Measurements from ENCODE around the gene EXOC4.

Gene EXOC4

DNA sequence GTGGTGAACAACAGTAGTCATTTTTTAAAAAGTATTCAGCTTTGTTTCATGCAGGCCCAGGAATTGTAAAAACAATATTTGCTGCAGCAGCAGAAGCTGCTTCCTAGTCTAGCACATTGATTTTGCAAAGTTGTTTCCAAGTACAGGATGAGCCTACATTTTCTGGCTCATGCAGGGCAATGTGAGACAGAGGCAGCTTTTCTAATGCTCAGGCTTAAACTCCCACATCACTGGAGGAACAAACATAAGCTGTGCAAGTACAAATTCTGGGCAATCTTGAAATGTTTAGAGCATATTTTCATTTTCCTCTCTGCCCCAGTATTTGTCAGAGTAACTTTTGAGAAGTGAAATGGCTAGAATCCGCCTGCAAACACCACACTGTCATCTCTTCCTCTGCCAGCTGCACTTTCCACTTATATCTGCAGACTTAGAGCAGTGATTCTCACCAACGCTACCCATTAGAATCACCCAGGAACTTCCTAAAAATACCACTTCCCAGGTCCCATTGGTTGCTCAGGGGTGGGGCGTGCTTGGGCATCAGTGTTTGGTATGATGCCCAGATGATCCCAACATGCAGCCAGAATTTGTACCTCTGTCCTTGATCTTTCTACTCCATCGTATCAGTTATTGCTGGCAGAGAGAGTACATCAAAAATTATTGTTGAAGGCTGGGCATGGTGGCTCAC is 570.1 kb downstream of the EXOC4 start:
- Histone ChIP-seq H3K79me2 (ENCODE audit: insufficient read depth, low read length) (no peaks in the 10 kb centered on the region), H4K20me1 (ENCODE audit: insufficient read depth, low read length) (no peaks in the 10 kb centered on the region), H3K27me3 (ENCODE audit: insufficient read depth, low read length) (no peaks in the 10 kb centered on the region), H3K4me3 (ENCODE audit: low read depth, low read length, poor library complexity, severe bottlenecking) (no peak overlapping the region), H3K36me3 (ENCODE audit: insufficient read depth, low read length) (no peaks in the 10 kb centered on the region), H3F3A (ENCODE audit: insufficient read depth, low read length) (no peaks in the 10 kb centered on the region), H3K4me2 (ENCODE audit: low read length) (no peak overlapping the region), H3K4me1 (ENCODE audit: insufficient read depth, low read length, severe bottlenecking) (no peaks in the 10 kb centered on the region), H3K27ac (ENCODE audit: low read depth, low read length, poor library complexity, severe bottlenecking) (no peak overlapping the region), H3K9me2 (ENCODE audit: low read depth, low read length) (no peaks in the 10 kb centered on the region), H3K9ac (ENCODE audit: low read length) (no peak overlapping the region), H3K9me3 (ENCODE audit: low read length) (no peaks in the 10 kb centered on the region), H2AFZ (ENCODE audit: low read length) (no peak overlapping the region)
- TF ChIP-seq, protein P1, sequence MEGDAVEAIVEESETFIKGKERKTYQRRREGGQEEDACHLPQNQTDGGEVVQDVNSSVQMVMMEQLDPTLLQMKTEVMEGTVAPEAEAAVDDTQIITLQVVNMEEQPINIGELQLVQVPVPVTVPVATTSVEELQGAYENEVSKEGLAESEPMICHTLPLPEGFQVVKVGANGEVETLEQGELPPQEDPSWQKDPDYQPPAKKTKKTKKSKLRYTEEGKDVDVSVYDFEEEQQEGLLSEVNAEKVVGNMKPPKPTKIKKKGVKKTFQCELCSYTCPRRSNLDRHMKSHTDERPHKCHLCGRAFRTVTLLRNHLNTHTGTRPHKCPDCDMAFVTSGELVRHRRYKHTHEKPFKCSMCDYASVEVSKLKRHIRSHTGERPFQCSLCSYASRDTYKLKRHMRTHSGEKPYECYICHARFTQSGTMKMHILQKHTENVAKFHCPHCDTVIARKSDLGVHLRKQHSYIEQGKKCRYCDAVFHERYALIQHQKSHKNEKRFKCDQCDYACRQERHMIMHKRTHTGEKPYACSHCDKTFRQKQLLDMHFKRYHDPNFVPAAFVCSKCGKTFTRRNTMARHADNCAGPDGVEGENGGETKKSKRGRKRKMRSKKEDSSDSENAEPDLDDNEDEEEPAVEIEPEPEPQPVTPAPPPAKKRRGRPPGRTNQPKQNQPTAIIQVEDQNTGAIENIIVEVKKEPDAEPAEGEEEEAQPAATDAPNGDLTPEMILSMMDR (IDR thresholded peaks at IDR 0.05; ENCODE audit: low read length): no peak
- no peak for TF ChIP-seq EZH2 (IDR thresholded peaks at IDR 0.05; ENCODE audit: borderline replicate concordance, low read length)

DNA sequence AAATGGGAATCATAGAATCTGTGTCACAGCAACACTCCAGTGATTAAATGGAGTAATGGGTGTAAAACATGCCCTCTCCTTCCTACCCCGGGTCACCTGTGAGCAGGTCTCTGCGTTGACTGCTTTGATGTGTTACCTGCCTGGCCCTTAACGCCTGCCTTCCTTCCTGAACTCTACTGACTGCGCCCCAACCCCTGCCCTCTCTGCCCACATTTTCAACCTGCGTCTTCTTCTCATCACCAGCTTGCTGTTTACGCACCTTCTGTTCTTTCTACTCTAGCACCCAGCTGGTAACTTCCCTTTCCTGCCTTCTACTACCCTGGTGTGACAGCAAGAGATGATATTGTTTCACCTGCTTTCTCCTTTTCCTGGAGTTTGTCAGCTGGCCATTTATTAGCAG is 571.3 kb downstream of the EXOC4 start:
- Histone ChIP-seq H3K27me3 (ENCODE audit: insufficient read depth, low read length) (no peaks in the 10 kb centered on the region), H3F3A (ENCODE audit: insufficient read depth, low read length) (no peaks in the 10 kb centered on the region), H4K20me1 (ENCODE audit: insufficient read depth, low read length) (no peaks in the 10 kb centered on the region), H3K4me2 (ENCODE audit: low read length) (no peak overlapping the region), H3K9ac (ENCODE audit: low read length) (no peak overlapping the region), H3K4me1 (ENCODE audit: insufficient read depth, low read length, severe bottlenecking) (no peaks in the 10 kb centered on the region), H3K36me3 (ENCODE audit: insufficient read depth, low read length) (no peaks in the 10 kb centered on the region), H2AFZ (ENCODE audit: low read length) (no peak overlapping the region), H3K79me2 (ENCODE audit: insufficient read depth, low read length) (no peaks in the 10 kb centered on the region), H3K9me3 (ENCODE audit: low read length) (no peaks in the 10 kb centered on the region), H3K9me2 (ENCODE audit: low read depth, low read length) (no peaks in the 10 kb centered on the region), H3K4me3 (ENCODE audit: low read depth, low read length, poor library complexity, severe bottlenecking) (no peak overlapping the region), H3K27ac (ENCODE audit: low read depth, low read length, poor library complexity, severe bottlenecking) (no peak overlapping the region)
- TF ChIP-seq, protein P1 (IDR thresholded peaks at IDR 0.05; ENCODE audit: low read length): no peak
- TF ChIP-seq EZH2 (IDR thresholded peaks at IDR 0.05; ENCODE audit: borderline replicate concordance, low read length): no peak

DNA sequence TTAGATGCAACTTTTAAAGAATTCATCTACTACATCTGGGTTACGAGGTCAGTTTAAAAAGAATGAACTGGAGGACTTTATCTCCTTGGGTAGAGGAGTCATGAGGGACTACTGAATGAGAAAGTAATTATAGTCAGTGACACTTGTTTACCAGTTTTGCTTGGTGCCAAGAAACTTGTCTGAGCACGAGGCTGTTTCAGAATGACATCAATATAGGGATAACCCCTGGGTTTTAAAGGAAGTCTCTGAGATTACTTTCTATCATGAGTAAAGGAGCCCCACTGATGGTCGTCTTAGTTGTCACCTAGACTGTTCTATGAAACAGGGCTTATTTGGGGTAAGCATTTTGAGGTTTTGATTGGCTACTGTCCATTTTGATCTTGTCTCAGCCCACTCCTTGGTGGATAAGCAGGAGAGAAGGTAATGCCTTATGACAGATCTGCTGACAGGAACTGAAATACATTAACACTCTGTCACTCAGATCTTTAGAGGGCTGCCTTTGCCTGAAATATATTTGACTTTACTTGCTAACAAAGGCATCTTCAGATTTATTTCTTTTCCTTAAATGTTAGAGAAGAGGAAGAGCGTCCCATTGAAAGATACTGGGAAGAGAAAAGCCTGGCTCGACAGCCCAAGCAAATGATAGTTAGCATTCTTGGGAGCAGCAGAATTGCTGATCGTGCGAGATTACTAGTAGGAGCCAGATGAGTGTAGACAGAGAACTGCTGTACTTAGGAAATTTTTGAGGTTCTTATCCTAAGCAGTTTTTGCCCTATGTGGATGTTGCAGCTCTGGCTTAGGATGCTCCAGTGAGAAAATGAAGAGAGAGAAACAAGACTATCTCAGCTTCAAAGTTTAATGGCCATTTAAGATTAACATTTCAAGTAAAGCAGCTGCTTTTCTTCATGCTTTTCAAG is 575.1 kb downstream of the EXOC4 start:
- no peak overlapping the region for H3K4me2 ChIP-seq (ENCODE audit: low read length)
- H3K4me1 ChIP-seq (ENCODE audit: insufficient read depth, low read length, severe bottlenecking): no peaks in the 10 kb centered on the region
- H3K27me3 ChIP-seq (ENCODE audit: insufficient read depth, low read length): no peaks in the 10 kb centered on the region
- no peaks in the 10 kb centered on the region for H3K9me2 ChIP-seq (ENCODE audit: low read depth, low read length)
- H3K9me3 ChIP-seq (ENCODE audit: low read length): 0 out of 2 replicates have a peak, but pooled peaks cover 7% of the 10 kb centered on the region
- H2AFZ ChIP-seq (ENCODE audit: low read length): no peak overlapping the region
- no peak overlapping the region for H3K4me3 ChIP-seq (ENCODE audit: low read depth, low read length, poor library complexity, severe bottlenecking)
- H3K27ac ChIP-seq (ENCODE audit: low read depth, low read length, poor library complexity, severe bottlenecking): no peak overlapping the region
- TF ChIP-seq EZH2 (IDR thresholded peaks at IDR 0.05; ENCODE audit: borderline replicate concordance, low read length): no peak
- TF ChIP-seq, protein P1 (IDR thresholded peaks at IDR 0.05; ENCODE audit: low read length): no peak
- H4K20me1 ChIP-seq (ENCODE audit: insufficient read depth, low read length): no peaks in the 10 kb centered on the region
- H3F3A ChIP-seq (ENCODE audit: insufficient read depth, low read length): no peaks in the 10 kb centered on the region
- H3K36me3 ChIP-seq (ENCODE audit: insufficient read depth, low read length): no peaks in the 10 kb centered on the region; the same call in 1 of the 2 replicates
- H3K9ac ChIP-seq (ENCODE audit: low read length): no peak overlapping the region
- H3K79me2 ChIP-seq (ENCODE audit: insufficient read depth, low read length): no peaks in the 10 kb centered on the region

Measured in OCI-LY1 (cell line).